Measurements from ENCODE around the gene ERLIN1.

Gene ERLIN1

GRCh38 chr10:100209303-100209702, 23.5 kb upstream of the ERLIN1 start:
- TF ChIP-seq CTCF (IDR thresholded peaks at IDR 0.05; ENCODE audit: extremely low read depth, insufficient read depth, missing control alignments): no peak
- DNase-seq (ENCODE audit: low spot score): no peak
- in situ Hi-C loops (cut with MboI; ENCODE audit: low pct_unique_long_range_greater_than_20kb, low sequenced_read_pairs, unreplicated experiment): no loop called here

- no peak for DNase-seq (ENCODE audit: low spot score)
- in situ Hi-C loops (cut with MboI; ENCODE audit: low pct_unique_long_range_greater_than_20kb, low sequenced_read_pairs, unreplicated experiment): no loop called here
- TF ChIP-seq CTCF (IDR thresholded peaks at IDR 0.05; ENCODE audit: extremely low read depth, insufficient read depth, missing control alignments): no peak
Measured at GRCh38 chr10:100208276-100208675, 22.4 kb upstream of the ERLIN1 start.

GRCh38 chr10:100204370-100204769, 18.5 kb upstream of the ERLIN1 start:
- in situ Hi-C loops (cut with MboI; ENCODE audit: low pct_unique_long_range_greater_than_20kb, low sequenced_read_pairs, unreplicated experiment): no loop called here
- no peak for TF ChIP-seq CTCF (IDR thresholded peaks at IDR 0.05; ENCODE audit: extremely low read depth, insufficient read depth, missing control alignments)
- DNase-seq (ENCODE audit: low spot score): no peak

- DNase-seq (ENCODE audit: low spot score): no peak
- in situ Hi-C loops (cut with MboI; ENCODE audit: low pct_unique_long_range_greater_than_20kb, low sequenced_read_pairs, unreplicated experiment): no loop called here
- TF ChIP-seq CTCF (IDR thresholded peaks at IDR 0.05; ENCODE audit: extremely low read depth, insufficient read depth, missing control alignments): no peak
Measured at GRCh38 chr10:100201549-100201948, 15.7 kb upstream of the ERLIN1 start.

- in situ Hi-C loops (cut with MboI; ENCODE audit: low pct_unique_long_range_greater_than_20kb, low sequenced_read_pairs, unreplicated experiment): no loop called here
- no peak for DNase-seq (ENCODE audit: low spot score)
- TF ChIP-seq CTCF (IDR thresholded peaks at IDR 0.05; ENCODE audit: extremely low read depth, insufficient read depth, missing control alignments): no peak
Measured at GRCh38 chr10:100194711-100195110, 8.9 kb upstream of the ERLIN1 start.

- TF ChIP-seq CTCF (IDR thresholded peaks at IDR 0.05; ENCODE audit: extremely low read depth, insufficient read depth, missing control alignments): no peak
- DNase-seq (ENCODE audit: low spot score): no peak
- in situ Hi-C loops (cut with MboI; ENCODE audit: low pct_unique_long_range_greater_than_20kb, low sequenced_read_pairs, unreplicated experiment): no loop called here
Measured at GRCh38 chr10:100192350-100192749, 6.5 kb upstream of the ERLIN1 start.

Measured in GM13977 (cell line).